ENCODE results near the gene CYTH1.
A peak's percentile ranks its signal among the peaks of the same experiment; 100 is the strongest.

CYTH1 gene

GRCh38 chr17:78725448-78726021 lies 56.5 kb downstream of the CYTH1 start:
- no peak for TF ChIP-seq CTCF (IDR thresholded peaks at IDR 0.05)
- no peaks in the 10 kb centered on the region for H3K27me3 ChIP-seq (ENCODE audit: control insufficient read depth, insufficient read depth, low read length)
- H2AFZ ChIP-seq, result no peak overlapping the region
- peaks cover 41% of the 10 kb centered on the region for H3K4me1 ChIP-seq
- no peaks in the 10 kb centered on the region for H3K9me3 ChIP-seq (ENCODE audit: control insufficient read depth, low read length)
- H3K36me3 ChIP-seq (ENCODE audit: control insufficient read depth, insufficient read depth, low read length), result no peaks in the 10 kb centered on the region
- H3K9ac ChIP-seq, result no peak overlapping the region
- no peak overlapping the region for H3K4me2 ChIP-seq (ENCODE audit: low read length)
- no peak overlapping the region for H3K4me3 ChIP-seq (ENCODE audit: low read depth, low read length)
- peaks cover 35% of the 10 kb centered on the region for H3K79me2 ChIP-seq
- H3K27ac ChIP-seq, result no peak overlapping the region

- Histone ChIP-seq H3K9me3 (ENCODE audit: control insufficient read depth, low read length) (no peaks in the 10 kb centered on the region), H3K79me2 (peaks cover 39% of the 10 kb centered on the region), H3K4me2 (ENCODE audit: low read length) (no peak overlapping the region), H3K27ac (peak overlapping the region; percentile 88), H3K4me3 (ENCODE audit: low read depth, low read length) (no peak overlapping the region), H2AFZ (peak overlapping the region; percentile 76), H3K27me3 (ENCODE audit: control insufficient read depth, insufficient read depth, low read length) (no peaks in the 10 kb centered on the region), H3K9ac (no peak overlapping the region), H3K36me3 (ENCODE audit: control insufficient read depth, insufficient read depth, low read length) (no peaks in the 10 kb centered on the region), H3K4me1 (peaks cover 41% of the 10 kb centered on the region)
- no peak for TF ChIP-seq CTCF (IDR thresholded peaks at IDR 0.05)
Observed at GRCh38 chr17:78724999-78725398, 57.1 kb downstream of the CYTH1 start.

GRCh38 chr17:78724544-78724943 lies 57.5 kb downstream of the CYTH1 start:
- peak overlapping the region; percentile 76 for H2AFZ ChIP-seq
- no peaks in the 10 kb centered on the region for H3K36me3 ChIP-seq (ENCODE audit: control insufficient read depth, insufficient read depth, low read length)
- no peaks in the 10 kb centered on the region for H3K9me3 ChIP-seq (ENCODE audit: control insufficient read depth, low read length)
- no peak overlapping the region for H3K9ac ChIP-seq
- H3K79me2 ChIP-seq, result peaks cover 42% of the 10 kb centered on the region
- H3K4me3 ChIP-seq (ENCODE audit: low read depth, low read length), result no peak overlapping the region
- peaks cover 41% of the 10 kb centered on the region for H3K4me1 ChIP-seq
- peak overlapping the region; percentile 88 for H3K27ac ChIP-seq
- no peak overlapping the region for H3K4me2 ChIP-seq (ENCODE audit: low read length)
- no peak for TF ChIP-seq CTCF (IDR thresholded peaks at IDR 0.05)
- H3K27me3 ChIP-seq (ENCODE audit: control insufficient read depth, insufficient read depth, low read length), result no peaks in the 10 kb centered on the region

GRCh38 chr17:78723957-78724356 lies 58.1 kb downstream of the CYTH1 start:
- H3K9me3 ChIP-seq (ENCODE audit: control insufficient read depth, low read length), result no peaks in the 10 kb centered on the region
- H3K4me3 ChIP-seq (ENCODE audit: low read depth, low read length), result no peak overlapping the region
- H3K9ac ChIP-seq, result no peak overlapping the region
- peak overlapping the region; percentile 76 for H2AFZ ChIP-seq
- peaks cover 41% of the 10 kb centered on the region for H3K4me1 ChIP-seq
- no peaks in the 10 kb centered on the region for H3K27me3 ChIP-seq (ENCODE audit: control insufficient read depth, insufficient read depth, low read length)
- H3K36me3 ChIP-seq (ENCODE audit: control insufficient read depth, insufficient read depth, low read length), result no peaks in the 10 kb centered on the region
- H3K4me2 ChIP-seq (ENCODE audit: low read length), result no peak overlapping the region
- H3K27ac ChIP-seq, result peak overlapping the region; percentile 88
- no peak for TF ChIP-seq CTCF (IDR thresholded peaks at IDR 0.05)
- H3K79me2 ChIP-seq, result peaks cover 42% of the 10 kb centered on the region

Data from parathyroid adenoma (tissue), 2 donors.